PC-3 (cell line): ENCODE data around the gene SFT2D3. TPM values are rescaled to one million over a fixed set of nuclear protein-coding genes. Genes with fewer than 3 reads are reported as not detected.

ENCODE experiments used
- ATAC-seq: fragments of 200-7000 bp; cut with Tn5 transposase; 2 replicates; pipeline ENCODE4 v1.9.1; 2020; ENCODE audit warnings: mild to moderate bottlenecking, moderate library complexity
- BruUV-seq: library from RNA; stranded (reverse); fragments of 400-500 nt; replicated peaks from 2 replicates; lab custom pipeline; 2021; lab: Mats Ljungman, UMichigan
- CTCF ChIA-PET: fragments of 300-600 bp; sonication (Branson Sonifier 250); formaldehyde crosslinking; loops from one replicate; lab custom pipeline; 2022; ENCODE audit warnings: antibody characterized with exemption; lab: Charles Lee
- POLR2A ChIA-PET: fragments of 300-600 bp; sonication (Branson Sonifier 250); formaldehyde crosslinking; loops from one replicate; lab custom pipeline; 2022; ENCODE audit warnings: antibody characterized with exemption; ENCODE audit not compliant: unreplicated experiment; lab: Charles Lee
- DNase-seq: peaks from one replicate; pipeline ENCODE4 v3.0.0-alpha.2; 2015
- H2AFZ ChIP-seq: fragments of 300-600 bp; sonication (generic); 2 replicates; pipeline ENCODE4 v1.6.0; 2016; ENCODE audit warnings: antibody characterized with exemption, low read length
- H3F3A ChIP-seq: fragments of 300-600 bp; sonication (generic); one replicate; pipeline ENCODE4 v1.6.0; 2017; ENCODE audit warnings: antibody characterized with exemption, low read length, control low read depth, mild to moderate bottlenecking; ENCODE audit not compliant: unreplicated experiment
- H3K27ac ChIP-seq: fragments of 300-600 bp; sonication (generic); 2 replicates; pipeline ENCODE4 v1.5.1; 2016; ENCODE audit warnings: mild to moderate bottlenecking, low read length
- H3K27me3 ChIP-seq: fragments of 300-600 bp; sonication (generic); 2 replicates; pipeline ENCODE4 v1.6.1; 2016; ENCODE audit warnings: low read length, mixed read lengths
- H3K36me3 ChIP-seq: fragments of 300-600 bp; sonication (generic); 2 replicates; pipeline ENCODE4 v1.6.1; 2016; ENCODE audit warnings: low read depth, mixed run types, low read length, mixed read lengths
- H3K4me1 ChIP-seq: fragments of 300-600 bp; sonication (generic); 2 replicates; pipeline ENCODE4 v1.5.1; 2016; ENCODE audit warnings: low read length; ENCODE audit not compliant: insufficient read depth
- H3K4me2 ChIP-seq: fragments of 300-600 bp; sonication (generic); 2 replicates; pipeline ENCODE4 v1.6.0; 2016; ENCODE audit warnings: low read length
- H3K4me3 ChIP-seq: fragments of 300-600 bp; sonication (generic); 2 replicates; pipeline ENCODE4 v1.5.1; 2016; ENCODE audit warnings: mild to moderate bottlenecking, low read length, mixed read lengths
- H3K79me2 ChIP-seq: fragments of 300-600 bp; sonication (generic); 2 replicates; pipeline ENCODE4 v1.6.1; 2017; ENCODE audit warnings: low read length, mixed read lengths
- H3K9ac ChIP-seq: fragments of 300-600 bp; sonication (generic); 2 replicates; pipeline ENCODE4 v1.6.0; 2016; ENCODE audit warnings: mild to moderate bottlenecking, low read length
- H3K9me2 ChIP-seq: fragments of 300-600 bp; sonication (generic); replicated peaks from 2 replicates; pipeline ENCODE4 v1.6.1; 2016; ENCODE audit warnings: mixed run types, low read length, mixed read lengths
- H3K9me3 ChIP-seq: fragments of 300-600 bp; sonication (generic); 2 replicates; pipeline ENCODE4 v1.6.1; 2016; ENCODE audit warnings: low read length, mixed read lengths
- H4K20me1 ChIP-seq: fragments of 300-600 bp; sonication (generic); 2 replicates; pipeline ENCODE4 v1.6.1; 2016; ENCODE audit warnings: low read length, mixed read lengths
- CTCF ChIP-seq: fragments of 300-600 bp; sonication (generic); conservative IDR thresholded peaks from 2 replicates; pipeline ENCODE4 v1.5.1; 2017; ENCODE audit warnings: antibody characterized with exemption, low read depth, mild to moderate bottlenecking, low read length
- EZH2 ChIP-seq: fragments of 300-600 bp; sonication (generic); IDR thresholded peaks from one replicate; pipeline ENCODE4 v1.6.1; 2017; ENCODE audit warnings: antibody characterized with exemption, mild to moderate bottlenecking, low read length; ENCODE audit not compliant: unreplicated experiment
- EZH2phosphoT487 ChIP-seq: fragments of 300-600 bp; sonication (generic); IDR thresholded peaks from 2 replicates; pipeline ENCODE4 v1.6.1; 2018; ENCODE audit warnings: mild to moderate bottlenecking, antibody characterized with exemption, low read length, borderline replicate concordance
- intact Hi-C: fragments of 100-400 bp; cut with micrococcal nuclease; formaldehyde crosslinking; loops from 2 replicates; pipeline ENCODE4 v1.9.0; 2023
- total RNA-seq: library from RNA; depleted of rRNA; stranded (reverse); fragments of >200 nt; gene quantifications from 2 replicates; pipeline ENCODE4 v1.2.3, GENCODE V29; 2014

Gene SFT2D3
- total RNA-seq, 1 experiment from 2014 or later, result 4.2 TPM

- peaks cover 26% of the 10 kb centered on the region for H3K4me1 ChIP-seq
- H2AFZ ChIP-seq, result no peak overlapping the region
- CTCF ChIA-PET, result no interaction called here
- H3K9ac ChIP-seq, result no peak overlapping the region
- no TSS peak for BruUV-seq
- H3K79me2 ChIP-seq, result peaks cover 7% of the 10 kb centered on the region
- intact Hi-C loops, result no loop called here
- ATAC-seq (no peak), DNase-seq (no peak)
- no peak overlapping the region for H3K4me2 ChIP-seq
- no peak overlapping the region for H3K27ac ChIP-seq
- TF ChIP-seq EZH2phosphoT487 (no peak), EZH2 (no peak), CTCF (no peak)
- H3K4me3 ChIP-seq, result no peak overlapping the region
- H4K20me1 ChIP-seq, result peaks cover 4% of the 10 kb centered on the region; the same call in 1 of the 2 replicates
- no peaks in the 10 kb centered on the region for H3K36me3 ChIP-seq
- no peaks in the 10 kb centered on the region for H3K9me2 ChIP-seq
- POLR2A ChIA-PET, result no interaction called here
- no peaks in the 10 kb centered on the region for H3K9me3 ChIP-seq
- H3K27me3 ChIP-seq, result no peaks in the 10 kb centered on the region
- no peaks in the 10 kb centered on the region for H3F3A ChIP-seq
These were observed 3.7 kb upstream of the SFT2D3 start for GRCh38 chr2:127697482-127698180.

- POLR2A ChIA-PET, result no interaction called here
- DNase-seq, result no peak
- ATAC-seq, result no peak
- CTCF ChIA-PET, result no interaction called here
- Histone ChIP-seq H3K4me1 (peaks cover 35% of the 10 kb centered on the region), H4K20me1 (peaks cover 11% of the 10 kb centered on the region; the same call in 1 of the 2 replicates), H3K27me3 (no peaks in the 10 kb centered on the region), H3K9me3 (no peaks in the 10 kb centered on the region), H3F3A (no peaks in the 10 kb centered on the region), H3K36me3 (no peaks in the 10 kb centered on the region; the same call in 1 of the 2 replicates), H3K4me3 (no peak overlapping the region), H3K79me2 (peaks cover 18% of the 10 kb centered on the region), H3K4me2 (no peak overlapping the region), H3K27ac (no peak overlapping the region), H3K9me2 (no peaks in the 10 kb centered on the region), H2AFZ (no peak overlapping the region), H3K9ac (no peak overlapping the region)
- intact Hi-C loops, result no loop called here
- BruUV-seq, result no TSS peak
- TF ChIP-seq EZH2phosphoT487 (no peak), EZH2 (no peak), CTCF (no peak)
These were observed 2.5 kb upstream of the SFT2D3 start for GRCh38 chr2:127698553-127699355.
